Measurements from ENCODE around the gene ITGB5.

ITGB5 gene

GRCh38 chr3:124883766-124884473 lies 3.2 kb downstream of the ITGB5 start:
- Mint-ChIP-seq H3K4me1 (ENCODE audit: low read depth) (peaks cover 10% of the 10 kb centered on the region), H3K27ac (no peak overlapping the region), H3K36me3 (ENCODE audit: low read depth) (no peaks in the 10 kb centered on the region), H3K9me3 (no peaks in the 10 kb centered on the region), H3K27me3 (peaks cover 60% of the 10 kb centered on the region), H3K4me3 (no peak overlapping the region)

GRCh38 chr3:124882816-124883747 lies 4.1 kb downstream of the ITGB5 start:
- peaks cover 13% of the 10 kb centered on the region for H3K4me1 Mint-ChIP-seq (ENCODE audit: low read depth)
- H3K27me3 Mint-ChIP-seq: peaks cover 52% of the 10 kb centered on the region
- no peak overlapping the region for H3K27ac Mint-ChIP-seq
- H3K36me3 Mint-ChIP-seq (ENCODE audit: low read depth): no peaks in the 10 kb centered on the region
- no peak overlapping the region for H3K4me3 Mint-ChIP-seq
- H3K9me3 Mint-ChIP-seq: no peaks in the 10 kb centered on the region

DNA sequence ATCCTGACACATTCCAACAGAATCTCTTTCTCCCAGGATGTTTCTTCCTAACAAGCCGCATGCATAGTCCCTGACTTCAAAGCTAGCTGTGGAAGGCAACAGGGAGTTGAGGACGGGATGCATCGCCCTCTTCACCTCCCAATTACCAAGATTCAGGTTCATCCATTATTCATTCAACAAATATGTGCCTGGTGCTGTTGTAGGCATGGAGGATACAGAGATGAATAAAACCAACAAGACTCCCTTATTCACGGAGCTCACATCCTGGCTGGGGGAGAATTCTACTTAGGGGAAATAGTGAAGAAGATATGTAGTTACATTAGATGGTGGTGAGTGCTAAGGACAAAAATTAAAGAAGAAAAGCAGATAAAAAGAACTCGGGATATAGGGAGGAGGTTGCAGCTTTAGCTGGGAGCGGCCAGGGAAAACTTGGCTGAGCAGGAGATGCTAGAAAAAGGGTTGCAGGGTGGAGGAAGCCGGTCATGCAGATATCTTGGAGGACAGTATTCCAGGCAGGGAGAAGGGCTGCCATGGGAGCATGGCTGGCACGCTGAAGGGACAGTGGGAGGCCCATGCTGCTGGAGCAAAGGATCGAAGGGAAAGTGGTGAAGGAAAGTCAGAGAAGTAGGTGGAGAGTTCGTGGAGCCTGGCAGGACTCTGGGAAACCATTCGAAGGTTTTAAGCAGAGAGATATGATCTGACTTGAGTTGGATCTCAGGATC lies 5.0 kb downstream of the ITGB5 start:
- H3K36me3 Mint-ChIP-seq (ENCODE audit: low read depth): no peaks in the 10 kb centered on the region
- H3K27me3 Mint-ChIP-seq: peaks cover 47% of the 10 kb centered on the region
- peaks cover 12% of the 10 kb centered on the region for H3K4me1 Mint-ChIP-seq (ENCODE audit: low read depth)
- no peaks in the 10 kb centered on the region for H3K9me3 Mint-ChIP-seq
- no peak overlapping the region for H3K27ac Mint-ChIP-seq
- no peak overlapping the region for H3K4me3 Mint-ChIP-seq

DNA sequence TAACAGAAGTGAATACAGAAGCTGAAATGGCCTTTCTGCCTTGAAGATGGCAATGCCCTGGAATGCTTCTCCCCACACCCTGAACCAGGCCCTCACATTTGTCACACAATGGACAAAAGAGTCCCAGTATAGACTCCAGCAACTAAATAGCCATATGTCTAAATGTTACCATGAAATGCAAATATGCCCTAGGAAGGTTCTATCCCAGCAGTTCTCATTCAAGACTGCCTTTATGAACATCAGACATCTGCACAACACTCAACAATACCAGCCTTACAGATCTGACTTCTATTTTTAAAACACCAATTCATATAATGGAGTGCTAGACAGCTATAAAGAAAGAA lies 7.9 kb downstream of the ITGB5 start:
- Mint-ChIP-seq H3K27me3 (peaks cover 33% of the 10 kb centered on the region), H3K4me3 (no peak overlapping the region)

DNA sequence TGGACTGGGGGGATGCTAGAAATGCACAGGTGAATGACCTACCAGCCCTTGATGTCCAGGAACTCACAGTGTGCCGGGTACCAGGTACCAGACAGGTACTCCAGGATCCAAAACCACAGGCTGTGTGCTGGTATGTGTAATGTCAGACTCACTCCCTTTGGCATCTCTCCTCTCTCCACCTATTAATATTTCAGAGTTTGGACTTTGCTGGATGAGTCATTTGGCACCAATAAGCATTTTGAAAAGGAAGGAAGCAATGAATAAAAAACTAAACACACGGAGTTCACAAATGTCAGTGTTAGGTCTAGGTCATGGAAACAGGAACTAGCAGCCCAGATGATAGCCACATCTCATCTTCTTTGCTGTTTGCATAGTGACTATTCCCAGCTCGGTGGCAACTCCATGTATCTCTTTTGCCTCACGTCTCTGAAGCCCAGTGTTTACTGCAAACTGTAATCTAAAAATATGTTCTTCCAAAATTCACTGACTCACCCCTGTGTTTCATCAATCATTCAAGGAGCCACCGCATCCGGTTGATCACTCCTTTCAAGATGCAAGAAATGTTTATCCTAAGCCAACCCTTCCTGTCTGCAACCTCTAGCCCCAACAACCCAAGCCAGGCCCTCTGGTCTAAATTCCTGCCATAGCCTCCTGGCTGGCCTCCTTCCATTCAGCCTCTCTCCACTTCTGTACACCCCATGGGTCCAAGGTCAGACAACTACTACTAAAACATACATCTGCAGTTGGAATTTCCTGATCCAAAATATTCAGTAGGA lies 8.4 kb downstream of the ITGB5 start:
- Mint-ChIP-seq H3K9me3 (no peaks in the 10 kb centered on the region), H3K27ac (peak overlapping the region; percentile 29), H3K36me3 (ENCODE audit: low read depth) (no peaks in the 10 kb centered on the region), H3K4me1 (ENCODE audit: low read depth) (peaks cover 12% of the 10 kb centered on the region), H3K4me3 (no peak overlapping the region), H3K27me3 (peaks cover 28% of the 10 kb centered on the region)

More for the DNA sequence above, 7.9 kb downstream of the ITGB5 start:
- no peaks in the 10 kb centered on the region for H3K9me3 Mint-ChIP-seq
- H3K36me3 Mint-ChIP-seq (ENCODE audit: low read depth): no peaks in the 10 kb centered on the region
- H3K27ac Mint-ChIP-seq: no peak overlapping the region
- H3K4me1 Mint-ChIP-seq (ENCODE audit: low read depth): peaks cover 12% of the 10 kb centered on the region

GRCh38 chr3:124877674-124878073 lies 9.5 kb downstream of the ITGB5 start:
- Mint-ChIP-seq H3K4me1 (ENCODE audit: low read depth) (peaks cover 12% of the 10 kb centered on the region), H3K36me3 (ENCODE audit: low read depth) (no peaks in the 10 kb centered on the region), H3K9me3 (no peaks in the 10 kb centered on the region), H3K27ac (no peak overlapping the region), H3K27me3 (peaks cover 23% of the 10 kb centered on the region), H3K4me3 (no peak overlapping the region)

GRCh38 chr3:124876401-124876878 lies 10.7 kb downstream of the ITGB5 start:
- Mint-ChIP-seq H3K9me3 (no peaks in the 10 kb centered on the region), H3K27ac (no peak overlapping the region), H3K4me3 (no peak overlapping the region), H3K4me1 (ENCODE audit: low read depth) (peaks cover 12% of the 10 kb centered on the region), H3K27me3 (peaks cover 20% of the 10 kb centered on the region), H3K36me3 (ENCODE audit: low read depth) (no peaks in the 10 kb centered on the region)

DNA sequence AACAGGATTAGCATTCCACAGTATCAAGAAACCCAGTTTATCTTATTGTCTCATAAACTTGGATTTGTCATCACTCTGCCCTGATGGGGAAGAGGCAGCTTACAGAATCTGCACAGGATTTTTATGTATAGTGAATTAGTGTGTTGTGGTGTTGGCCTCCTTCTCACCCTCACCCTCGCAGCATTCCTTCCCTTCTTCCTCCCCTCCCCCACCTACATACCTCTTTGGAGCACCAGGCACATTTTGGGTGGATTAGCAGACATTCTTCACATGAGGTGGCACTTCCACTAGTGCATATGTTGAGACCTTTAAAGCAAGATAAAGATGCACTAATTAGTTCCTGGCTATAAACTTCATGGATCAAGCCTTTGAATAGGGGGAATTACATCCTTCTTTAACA lies 13.9 kb downstream of the ITGB5 start:
- peaks cover 8% of the 10 kb centered on the region for H3K27me3 Mint-ChIP-seq
- H3K4me3 Mint-ChIP-seq: no peak overlapping the region
- no peaks in the 10 kb centered on the region for H3K4me1 Mint-ChIP-seq (ENCODE audit: low read depth)

GRCh38 chr3:124867511-124867910 lies 19.7 kb downstream of the ITGB5 start:
- Mint-ChIP-seq H3K9me3 (no peaks in the 10 kb centered on the region), H3K27ac (no peak overlapping the region), H3K27me3 (peaks cover under 1% of the 10 kb centered on the region), H3K36me3 (ENCODE audit: low read depth) (no peaks in the 10 kb centered on the region), H3K4me1 (ENCODE audit: low read depth) (no peaks in the 10 kb centered on the region), H3K4me3 (no peak overlapping the region)

More for the DNA sequence above, 13.9 kb downstream of the ITGB5 start:
- H3K36me3 Mint-ChIP-seq (ENCODE audit: low read depth): no peaks in the 10 kb centered on the region
- H3K9me3 Mint-ChIP-seq: no peaks in the 10 kb centered on the region
- H3K27ac Mint-ChIP-seq: no peak overlapping the region

GRCh38 chr3:124862006-124862405 lies 25.2 kb downstream of the ITGB5 start:
- Mint-ChIP-seq H3K9me3 (no peaks in the 10 kb centered on the region), H3K27ac (no peak overlapping the region), H3K4me1 (ENCODE audit: low read depth) (no peaks in the 10 kb centered on the region), H3K36me3 (ENCODE audit: low read depth) (no peaks in the 10 kb centered on the region), H3K27me3 (peaks cover 12% of the 10 kb centered on the region), H3K4me3 (no peak overlapping the region)

- H3K4me1 Mint-ChIP-seq (ENCODE audit: low read depth): no peaks in the 10 kb centered on the region
- H3K4me3 Mint-ChIP-seq: no peak overlapping the region
- no peaks in the 10 kb centered on the region for H3K36me3 Mint-ChIP-seq (ENCODE audit: low read depth)
- H3K27ac Mint-ChIP-seq: no peak overlapping the region
- H3K9me3 Mint-ChIP-seq: no peaks in the 10 kb centered on the region
- peaks cover 12% of the 10 kb centered on the region for H3K27me3 Mint-ChIP-seq
Observed at GRCh38 chr3:124861041-124861440, 26.1 kb downstream of the ITGB5 start.

DNA sequence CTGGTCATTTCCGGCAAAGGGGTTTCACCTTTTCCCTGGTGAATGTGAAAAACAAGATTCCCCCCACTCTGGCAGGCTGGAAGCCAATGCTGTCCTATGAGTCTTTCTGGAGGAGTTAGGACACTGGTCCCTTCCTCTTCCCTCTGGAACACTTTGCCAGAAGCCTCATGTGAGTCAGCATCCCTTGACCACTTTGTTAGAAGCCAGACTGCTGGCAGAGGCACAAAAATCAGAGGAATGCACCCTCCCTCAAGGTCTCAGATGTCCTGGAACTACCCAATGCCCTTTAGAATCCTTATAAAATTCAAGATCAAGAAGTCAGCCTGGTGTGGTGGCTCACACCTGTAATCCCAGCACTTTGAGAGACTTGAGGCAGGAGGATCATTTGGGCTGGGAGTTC lies 26.6 kb downstream of the ITGB5 start:
- Mint-ChIP-seq H3K36me3 (ENCODE audit: low read depth) (no peaks in the 10 kb centered on the region), H3K4me3 (no peak overlapping the region), H3K27ac (no peak overlapping the region), H3K9me3 (no peaks in the 10 kb centered on the region), H3K4me1 (ENCODE audit: low read depth) (no peaks in the 10 kb centered on the region), H3K27me3 (peaks cover 17% of the 10 kb centered on the region)

DNA sequence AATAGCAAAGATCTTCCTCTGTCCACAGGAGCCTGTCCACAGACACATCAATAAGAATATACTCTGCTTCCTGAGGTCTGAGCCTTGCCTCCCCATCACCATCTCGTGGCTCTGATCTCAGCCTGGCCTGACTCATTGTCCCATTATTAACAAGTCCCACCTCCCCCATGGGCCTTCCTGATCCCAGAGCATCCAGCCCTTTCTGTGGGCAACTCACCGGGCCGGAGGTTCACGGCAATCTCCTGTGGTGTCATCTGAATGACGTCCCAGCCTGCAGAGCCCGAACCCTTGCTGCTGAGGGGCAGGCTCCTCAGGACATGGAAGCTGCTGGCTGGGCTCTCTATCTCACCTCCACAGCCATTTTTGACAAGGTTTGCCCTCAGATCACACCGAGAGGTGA lies 28.1 kb downstream of the ITGB5 start:
- Mint-ChIP-seq H3K36me3 (ENCODE audit: low read depth) (no peaks in the 10 kb centered on the region), H3K4me1 (ENCODE audit: low read depth) (no peaks in the 10 kb centered on the region), H3K9me3 (no peaks in the 10 kb centered on the region)

DNA sequence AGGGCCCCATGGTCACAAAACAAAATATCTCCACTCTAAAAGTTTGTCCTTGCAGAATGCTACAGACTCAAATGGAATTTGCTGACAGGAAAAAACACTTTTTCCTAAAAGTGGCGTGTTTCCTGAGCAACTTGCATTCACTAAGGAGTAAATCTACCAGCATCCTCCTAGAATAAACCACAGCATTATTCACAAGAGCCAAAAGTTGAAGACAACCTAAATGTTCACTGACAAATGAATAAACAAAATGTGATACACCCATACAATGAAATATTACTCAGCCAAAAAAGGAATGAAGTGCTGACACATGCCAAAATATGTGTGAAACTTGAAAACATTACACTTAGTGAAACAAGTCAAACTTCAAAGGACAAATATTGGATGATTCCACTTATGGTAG lies 28.9 kb downstream of the ITGB5 start:
- H3K4me3 Mint-ChIP-seq: no peak overlapping the region
- no peak overlapping the region for H3K27ac Mint-ChIP-seq
- no peaks in the 10 kb centered on the region for H3K9me3 Mint-ChIP-seq
- no peaks in the 10 kb centered on the region for H3K36me3 Mint-ChIP-seq (ENCODE audit: low read depth)
- no peaks in the 10 kb centered on the region for H3K4me1 Mint-ChIP-seq (ENCODE audit: low read depth)
- H3K27me3 Mint-ChIP-seq: peaks cover 19% of the 10 kb centered on the region

More for the DNA sequence above, 28.1 kb downstream of the ITGB5 start:
- Mint-ChIP-seq H3K4me3 (no peak overlapping the region), H3K27me3 (peaks cover 19% of the 10 kb centered on the region), H3K27ac (no peak overlapping the region)
